HAP-1 (cell line): ENCODE data around the gene CALHM4.
A peak's percentile ranks its signal among the peaks of the same experiment; 100 is the strongest.

Source experiments
- DNase-seq, 2 experiments: peaks; one replicate each; pipeline ENCODE4 v3.0.0-alpha.2; 2016 to 2020; ENCODE audit warnings: low spot score in 2 of 2
- H3K27me3 ChIP-seq: fragments of 250-450 bp; sonication (Bioruptor Pico); 2 replicates; pipeline ENCODE4 v1.5.1; 2020; ENCODE audit warnings: low read depth, mild to moderate bottlenecking, moderate library complexity
- H3K36me3 ChIP-seq: fragments of 250-450 bp; sonication (Bioruptor Pico); replicated peaks from 2 replicates; pipeline ENCODE4 v1.5.1; 2020; ENCODE audit warnings: mild to moderate bottlenecking
- H3K4me1 ChIP-seq: fragments of 250-450 bp; sonication (Bioruptor Pico); 2 replicates; pipeline ENCODE4 v1.5.1; 2020; ENCODE audit warnings: mild to moderate bottlenecking
- H3K4me3 ChIP-seq: fragments of 250-450 bp; sonication (Bioruptor Pico); 2 replicates; pipeline ENCODE4 v1.5.1; 2020; ENCODE audit warnings: mild to moderate bottlenecking, moderate library complexity
- H3K9me3 ChIP-seq: fragments of 250-450 bp; sonication (Bioruptor Pico); 2 replicates; pipeline ENCODE4 v1.5.1; 2020; ENCODE audit warnings: mild to moderate bottlenecking, moderate library complexity
- in situ Hi-C: fragments of 300-500 bp; cut with MboI; formaldehyde crosslinking; loops from 3 replicates; pipeline ENCODE4 v1.14.3; 2020; ENCODE audit warnings: low sequenced_read_pairs, inconsistent platforms, mixed read lengths

CALHM4 gene

GRCh38 chr6:116528780-116529179, 24.8 kb upstream of the CALHM4 start:
- in situ Hi-C loops, result no loop called here
- DNase-seq, result peak; percentile 47 to 87
- Histone ChIP-seq H3K36me3 (no peaks in the 10 kb centered on the region), H3K9me3 (no peaks in the 10 kb centered on the region), H3K27me3 (peaks cover 22% of the 10 kb centered on the region), H3K4me1 (peaks cover 34% of the 10 kb centered on the region), H3K4me3 (no peak overlapping the region)

- DNase-seq, result peak in 1 of 2 experiments; percentile 20
- no peaks in the 10 kb centered on the region for H3K9me3 ChIP-seq
- peaks cover 22% of the 10 kb centered on the region for H3K27me3 ChIP-seq
- H3K4me3 ChIP-seq, result no peak overlapping the region
- no peaks in the 10 kb centered on the region for H3K36me3 ChIP-seq
- in situ Hi-C loops, result no loop called here
- H3K4me1 ChIP-seq, result peaks cover 34% of the 10 kb centered on the region
Measured at GRCh38 chr6:116529466-116530290, 23.9 kb upstream of the CALHM4 start.

GRCh38 chr6:116530436-116530835, 23.1 kb upstream of the CALHM4 start:
- peak; percentile 54 to 100 for DNase-seq

GRCh38 chr6:116531675-116532570, 21.6 kb upstream of the CALHM4 start:
- in situ Hi-C loops, result no loop called here
- peaks cover 28% of the 10 kb centered on the region for H3K27me3 ChIP-seq

More at GRCh38 chr6:116530436-116530835, 23.1 kb upstream of the CALHM4 start:
- H3K27me3 ChIP-seq, result peaks cover 27% of the 10 kb centered on the region
- H3K4me1 ChIP-seq, result peaks cover 34% of the 10 kb centered on the region
- H3K9me3 ChIP-seq, result no peaks in the 10 kb centered on the region
- H3K4me3 ChIP-seq, result no peak overlapping the region
- in situ Hi-C loops, result no loop called here
- no peaks in the 10 kb centered on the region for H3K36me3 ChIP-seq

GRCh38 chr6:116533233-116533957, 20.2 kb upstream of the CALHM4 start:
- peak; percentile 24 to 25 for DNase-seq
- peaks cover 33% of the 10 kb centered on the region for H3K27me3 ChIP-seq
- in situ Hi-C loops, result no loop called here
- H3K36me3 ChIP-seq, result no peaks in the 10 kb centered on the region
- no peak overlapping the region for H3K4me3 ChIP-seq
- H3K4me1 ChIP-seq, result peaks cover 24% of the 10 kb centered on the region
- no peaks in the 10 kb centered on the region for H3K9me3 ChIP-seq

More at GRCh38 chr6:116531675-116532570, 21.6 kb upstream of the CALHM4 start:
- no peak overlapping the region for H3K4me3 ChIP-seq
- DNase-seq, result peak; percentile 64 to 77
- H3K4me1 ChIP-seq, result peaks cover 34% of the 10 kb centered on the region
- no peaks in the 10 kb centered on the region for H3K9me3 ChIP-seq
- no peaks in the 10 kb centered on the region for H3K36me3 ChIP-seq

GRCh38 chr6:116535109-116535508, 18.4 kb upstream of the CALHM4 start:
- no peak for DNase-seq
- Histone ChIP-seq H3K4me3 (no peak overlapping the region), H3K27me3 (peaks cover 45% of the 10 kb centered on the region), H3K4me1 (peaks cover 9% of the 10 kb centered on the region), H3K9me3 (no peaks in the 10 kb centered on the region), H3K36me3 (no peaks in the 10 kb centered on the region)
- in situ Hi-C loops, result no loop called here

GRCh38 chr6:116536216-116536621, 17.3 kb upstream of the CALHM4 start:
- no peak overlapping the region for H3K4me3 ChIP-seq
- H3K4me1 ChIP-seq, result peaks cover 4% of the 10 kb centered on the region
- in situ Hi-C loops, result no loop called here
- H3K9me3 ChIP-seq, result no peaks in the 10 kb centered on the region
- H3K27me3 ChIP-seq, result peaks cover 54% of the 10 kb centered on the region
- no peaks in the 10 kb centered on the region for H3K36me3 ChIP-seq
- peak; percentile 51 to 62 for DNase-seq

- Histone ChIP-seq H3K27me3 (peaks cover 53% of the 10 kb centered on the region), H3K4me3 (no peak overlapping the region), H3K9me3 (no peaks in the 10 kb centered on the region), H3K36me3 (no peaks in the 10 kb centered on the region), H3K4me1 (peaks cover 3% of the 10 kb centered on the region)
- no peak for DNase-seq
- in situ Hi-C loops, result no loop called here
Measured at GRCh38 chr6:116542426-116542825, 11.1 kb upstream of the CALHM4 start.

- in situ Hi-C loops, result no loop called here
- Histone ChIP-seq H3K36me3 (no peaks in the 10 kb centered on the region), H3K4me1 (peaks cover 3% of the 10 kb centered on the region), H3K27me3 (peaks cover 50% of the 10 kb centered on the region), H3K4me3 (no peak overlapping the region), H3K9me3 (no peaks in the 10 kb centered on the region)
- DNase-seq, result no peak
Measured at GRCh38 chr6:116543149-116543548, 10.4 kb upstream of the CALHM4 start.

GRCh38 chr6:116545651-116546050, 7.9 kb upstream of the CALHM4 start, which contains the start of gene TRAPPC3L:
Gene TRAPPC3L, minus strand, starts transcription at chr6:116545684. Its CDS starts 170 bp downstream, at chr6:116545514.
- no peaks in the 10 kb centered on the region for H3K9me3 ChIP-seq
- H3K36me3 ChIP-seq, result no peaks in the 10 kb centered on the region
- in situ Hi-C loops, result no loop called here

GRCh38 chr6:116547358-116547757, 6.2 kb upstream of the CALHM4 start:
- no peak overlapping the region for H3K4me3 ChIP-seq
- in situ Hi-C loops, result no loop called here
- peaks cover 24% of the 10 kb centered on the region for H3K27me3 ChIP-seq
- DNase-seq, result no peak
- H3K36me3 ChIP-seq, result no peaks in the 10 kb centered on the region
- no peaks in the 10 kb centered on the region for H3K9me3 ChIP-seq
- peaks cover 3% of the 10 kb centered on the region for H3K4me1 ChIP-seq

More at GRCh38 chr6:116545651-116546050, 7.9 kb upstream of the CALHM4 start, which contains the start of gene TRAPPC3L:
- no peak for DNase-seq
- H3K4me3 ChIP-seq, result no peak within 1 kb of the TSS
- peaks cover 3% of the 10 kb centered on the region for H3K4me1 ChIP-seq
- peaks cover 37% of the 10 kb centered on the region for H3K27me3 ChIP-seq

GRCh38 chr6:116550796-116551195, 2.8 kb upstream of the CALHM4 start:
- in situ Hi-C loops, result no loop called here
- Histone ChIP-seq H3K4me1 (peaks cover 1% of the 10 kb centered on the region; the same call in 1 of the 2 replicates), H3K4me3 (no peak overlapping the region), H3K27me3 (peaks cover 17% of the 10 kb centered on the region), H3K9me3 (no peaks in the 10 kb centered on the region), H3K36me3 (no peaks in the 10 kb centered on the region)
- DNase-seq, result no peak

- Histone ChIP-seq H3K4me3 (no peak overlapping the region), H3K36me3 (no peaks in the 10 kb centered on the region), H3K27me3 (peaks cover 8% of the 10 kb centered on the region), H3K9me3 (no peaks in the 10 kb centered on the region), H3K4me1 (no peaks in the 10 kb centered on the region)
- in situ Hi-C loops, result no loop called here
- DNase-seq, result no peak
Measured at GRCh38 chr6:116556065-116556464, 2.5 kb downstream of the CALHM4 start.
